AG04449 (cell line): ENCODE results near the gene GABRA5.

Experiments used
- CTCF ChIA-PET: fragments of 350-600 bp; formaldehyde crosslinking; extraction: SDS; loops from one replicate; lab custom pipeline; 2021; ENCODE audit warnings: antibody characterized with exemption; lab: Yijun Ruan, JAX
- POLR2A ChIA-PET: fragments of 400-600, 350-600 bp; formaldehyde crosslinking; extraction: SDS; loops from one replicate; lab custom pipeline; 2020; ENCODE audit warnings: antibody characterized with exemption, inconsistent platforms; lab: Yijun Ruan, JAX
- DNase-seq: peaks from one replicate; pipeline ENCODE4 v3.0.0-alpha.2; 2010; ENCODE audit warnings: low read depth, low spot score
- H3K4me3 ChIP-seq: 2 replicates; pipeline ENCODE4 v1.5.1; 2011; ENCODE audit warnings: low read depth, mild to moderate bottlenecking, control low read depth, low read length
- TF ChIP-seq, protein P1 (sequence below): IDR thresholded peaks from one replicate; pipeline ENCODE4 v1.5.1; 2011; ENCODE audit warnings: mild to moderate bottlenecking, moderate library complexity, low read length, control low read depth, inconsistent platforms; ENCODE audit not compliant: insufficient read depth; ENCODE audit errors: missing control alignments

The GABRA5 gene

DNA sequence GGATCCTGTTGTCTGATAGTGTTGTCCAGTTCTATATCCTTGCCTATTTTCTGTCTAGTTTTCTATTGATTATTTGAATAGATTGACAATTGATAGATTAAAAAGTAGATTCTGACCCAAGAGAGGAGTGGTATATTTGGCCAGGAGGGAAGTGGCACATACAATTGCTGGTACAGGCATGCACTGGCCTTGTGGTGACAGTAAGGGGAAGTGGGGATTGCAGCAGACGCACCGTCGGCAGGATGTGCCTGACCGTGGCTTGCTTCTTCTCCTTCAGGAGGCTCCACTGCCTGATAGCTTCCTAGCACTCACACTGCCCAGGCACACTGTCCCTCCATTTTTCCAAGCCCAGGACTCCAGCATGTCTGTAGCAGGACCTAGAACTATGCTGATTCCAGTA lies 114.6 kb downstream of the GABRA5 start:
- ChIA-PET CTCF (no interaction called here), POLR2A (no interaction called here)
- no peak for DNase-seq
- H3K4me3 ChIP-seq: no peak overlapping the region
- TF ChIP-seq, protein P1, sequence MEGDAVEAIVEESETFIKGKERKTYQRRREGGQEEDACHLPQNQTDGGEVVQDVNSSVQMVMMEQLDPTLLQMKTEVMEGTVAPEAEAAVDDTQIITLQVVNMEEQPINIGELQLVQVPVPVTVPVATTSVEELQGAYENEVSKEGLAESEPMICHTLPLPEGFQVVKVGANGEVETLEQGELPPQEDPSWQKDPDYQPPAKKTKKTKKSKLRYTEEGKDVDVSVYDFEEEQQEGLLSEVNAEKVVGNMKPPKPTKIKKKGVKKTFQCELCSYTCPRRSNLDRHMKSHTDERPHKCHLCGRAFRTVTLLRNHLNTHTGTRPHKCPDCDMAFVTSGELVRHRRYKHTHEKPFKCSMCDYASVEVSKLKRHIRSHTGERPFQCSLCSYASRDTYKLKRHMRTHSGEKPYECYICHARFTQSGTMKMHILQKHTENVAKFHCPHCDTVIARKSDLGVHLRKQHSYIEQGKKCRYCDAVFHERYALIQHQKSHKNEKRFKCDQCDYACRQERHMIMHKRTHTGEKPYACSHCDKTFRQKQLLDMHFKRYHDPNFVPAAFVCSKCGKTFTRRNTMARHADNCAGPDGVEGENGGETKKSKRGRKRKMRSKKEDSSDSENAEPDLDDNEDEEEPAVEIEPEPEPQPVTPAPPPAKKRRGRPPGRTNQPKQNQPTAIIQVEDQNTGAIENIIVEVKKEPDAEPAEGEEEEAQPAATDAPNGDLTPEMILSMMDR: no peak

DNA sequence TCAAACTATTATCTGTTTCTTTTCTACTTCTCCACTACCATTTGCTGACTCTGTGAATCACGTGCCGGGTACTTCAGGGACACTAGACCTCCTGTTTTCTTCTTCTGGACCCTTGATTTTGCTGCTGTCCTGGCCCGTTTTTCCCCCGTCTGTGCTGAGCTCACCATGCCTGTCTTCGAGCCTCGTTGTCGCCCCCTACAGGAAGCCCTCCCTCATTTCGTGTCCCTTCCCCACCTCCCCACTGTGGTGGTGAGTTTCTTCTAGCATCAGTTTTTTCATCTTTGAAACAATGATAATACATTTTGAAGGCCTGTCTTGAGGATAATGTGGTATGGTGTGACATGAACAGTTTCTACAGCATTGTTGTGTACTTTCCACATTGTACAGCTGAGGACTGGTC lies 117.0 kb downstream of the GABRA5 start:
- CTCF ChIA-PET: no interaction called here
- POLR2A ChIA-PET: no interaction called here
- no peak for DNase-seq
- TF ChIP-seq, protein P1: no peak
- no peak overlapping the region for H3K4me3 ChIP-seq

DNA sequence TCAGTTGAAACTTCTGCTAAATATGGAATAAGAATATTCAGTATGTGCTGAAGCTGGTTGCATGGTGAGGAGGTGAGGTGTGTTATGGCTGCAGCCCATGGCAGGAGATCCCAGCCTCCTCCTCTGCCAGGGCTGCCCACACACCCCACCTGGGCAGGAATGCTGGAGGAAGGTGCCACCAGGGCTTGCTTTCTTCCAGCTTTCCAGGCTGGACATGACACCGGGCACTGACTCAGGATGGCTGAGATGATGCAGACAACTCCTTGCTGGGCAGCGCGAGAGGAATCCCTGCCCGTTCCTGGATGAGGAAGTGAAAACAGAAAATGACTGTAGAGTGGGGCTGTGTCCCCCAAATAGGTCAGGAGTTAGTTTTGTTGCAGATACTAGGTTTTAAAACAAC lies 118.2 kb downstream of the GABRA5 start:
- TF ChIP-seq, protein P1: no peak
- no peak overlapping the region for H3K4me3 ChIP-seq
- POLR2A ChIA-PET: no interaction called here
- CTCF ChIA-PET: no interaction called here
- DNase-seq: no peak

DNA sequence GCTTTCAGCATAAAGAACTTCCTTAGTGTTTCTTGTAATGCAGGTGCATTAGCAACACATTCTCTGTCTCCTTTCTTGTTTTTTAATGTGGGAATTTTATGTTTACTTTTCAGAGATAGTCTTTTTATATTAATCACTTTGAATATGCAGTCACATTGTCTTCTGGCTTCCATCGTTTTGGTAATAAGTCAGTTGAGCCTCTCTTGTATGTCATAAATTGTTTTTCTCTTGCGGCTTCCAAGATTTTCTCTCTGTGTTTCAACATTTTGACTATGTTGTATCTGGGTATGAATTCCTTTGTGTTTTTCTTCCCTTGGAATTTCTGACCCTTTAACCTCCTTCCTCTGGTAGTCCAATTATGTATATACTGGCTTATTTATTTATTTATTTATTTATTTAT lies 129.4 kb downstream of the GABRA5 start:
- TF ChIP-seq, protein P1: no peak
- no peak overlapping the region for H3K4me3 ChIP-seq
- ChIA-PET CTCF (no interaction called here), POLR2A (no interaction called here)
- no peak for DNase-seq
